Common myeloid progenitor, CD34-positive (primary cell): Measurements from ENCODE around the gene AUTS2.

Experiments used
- CTCF ChIA-PET: fragments of 350-600 bp; sonication (Branson Sonifier 250); formaldehyde crosslinking; loops from one replicate; lab custom pipeline; 2021; ENCODE audit warnings: antibody characterized with exemption; lab: Charles Lee
- POLR2A ChIA-PET: fragments of 350-600 bp; sonication (Branson Sonifier 250); formaldehyde crosslinking; loops from one replicate; lab custom pipeline; 2021; ENCODE audit warnings: antibody characterized with exemption; lab: Charles Lee
- DNase-seq, 3 donors: peaks; one replicate each; pipeline versions ENCODE4 v3.0.0 to v3.0.0-alpha.2; 2013
- H3K27ac ChIP-seq, 2 experiments: 1 replicate in 1 of 2; 2 replicates in 1 of 2; pipeline ENCODE4 v1.7.0; 2013; ENCODE audit warnings: inconsistent platforms in 2 of 2, low read length in 2 of 2, mild to moderate bottlenecking in 2 of 2, low read depth in 1 of 2, moderate library complexity in 1 of 2; ENCODE audit not compliant: severe bottlenecking in 2 of 2, insufficient read depth in 1 of 2, poor library complexity in 1 of 2
- H3K27me3 ChIP-seq, 5 experiments: replicated peaks in 2 of 5; 1 replicate in 3 of 5; 2 replicates in 2 of 5; pipeline versions ENCODE4 v1.6.1 to v1.7.0; 2013; ENCODE audit warnings: low read length in 4 of 5, mild to moderate bottlenecking in 2 of 5, moderate library complexity in 2 of 5, inconsistent platforms in 1 of 5; ENCODE audit not compliant: insufficient read depth in 5 of 5, control insufficient read depth in 4 of 5
- H3K36me3 ChIP-seq, 4 experiments: 1 replicate in 2 of 4; 2 replicates in 2 of 4; pipeline versions ENCODE4 v1.6.1 to v1.7.0; 2013; ENCODE audit warnings: low read length in 3 of 4, control low read depth in 1 of 4, mild to moderate bottlenecking in 1 of 4; ENCODE audit not compliant: control insufficient read depth in 4 of 4, insufficient read depth in 4 of 4
- H3K4me1 ChIP-seq, 4 experiments: 1 replicate in 3 of 4; 2 replicates in 1 of 4; pipeline versions ENCODE4 v1.6.1 to v1.7.1; 2013; ENCODE audit warnings: low read length in 3 of 4, mild to moderate bottlenecking in 3 of 4, control low read depth in 1 of 4, inconsistent platforms in 1 of 4, moderate library complexity in 1 of 4; ENCODE audit not compliant: control insufficient read depth in 4 of 4, insufficient read depth in 4 of 4; ENCODE audit errors: control extremely low read depth in 1 of 4
- H3K4me3 ChIP-seq, 7 experiments: 1 replicate in 4 of 7; 2 replicates in 3 of 7; pipeline versions ENCODE4 v1.5.1 to v1.7.0; 2013; ENCODE audit warnings: mild to moderate bottlenecking in 7 of 7, low read length in 6 of 7, moderate library complexity in 6 of 7, inconsistent platforms in 2 of 7, low read depth in 2 of 7, control low read depth in 1 of 7; ENCODE audit not compliant: insufficient read depth in 4 of 7, control insufficient read depth in 1 of 7; ENCODE audit errors: extremely low read depth in 1 of 7
- H3K9me3 ChIP-seq, 5 experiments: 1 replicate in 4 of 5; 2 replicates in 1 of 5; pipeline versions ENCODE4 v1.6.1 to v1.7.1; 2013; ENCODE audit warnings: low read length in 4 of 5, mild to moderate bottlenecking in 2 of 5, inconsistent platforms in 1 of 5, low read depth in 1 of 5, moderate library complexity in 1 of 5; ENCODE audit not compliant: control insufficient read depth in 4 of 5, insufficient read depth in 2 of 5; ENCODE audit errors: control extremely low read depth in 1 of 5
- WGBS: methylation state at CpG from one replicate; pipeline ENCODE4 v1.1.5; 2013; ENCODE audit not compliant: insufficient coverage; 5-methylcytosine and 5-hydroxymethylcytosine counted together

The AUTS2 gene

GRCh38 chr7:70529914-70530585 is 931.8 kb downstream of the AUTS2 start:
- 100% methylated on average over 7 of the region's 8 CpGs for WGBS
- no peak for DNase-seq
- ChIA-PET POLR2A (no interaction called here), CTCF (interaction anchor here (1.7 kb wide), 1 partner anchor 20 kb away, joined by 4 read pairs; no protein-coding TSS in a partner anchor)
- Histone ChIP-seq H3K4me1 (peaks cover 0 to 3% (median 0%) of the 10 kb centered on the region in 4 experiments), H3K27ac (no peak overlapping the region), H3K27me3 (no peaks in the 10 kb centered on the region), H3K9me3 (no peaks in the 10 kb centered on the region), H3K36me3 (peaks cover 0 to 6% (median 0%) of the 10 kb centered on the region in 4 experiments), H3K4me3 (no peak overlapping the region)

GRCh38 chr7:70533614-70534013 is 935.3 kb downstream of the AUTS2 start:
- 100% methylated on average over 2 of the region's 2 CpGs for WGBS
- Histone ChIP-seq H3K27me3 (no peaks in the 10 kb centered on the region), H3K27ac (no peak overlapping the region), H3K4me3 (no peak overlapping the region), H3K36me3 (peaks cover 0 to 6% (median 0%) of the 10 kb centered on the region in 4 experiments), H3K4me1 (no peaks in the 10 kb centered on the region), H3K9me3 (no peaks in the 10 kb centered on the region)
- POLR2A ChIA-PET: interaction anchor here (0.6 kb wide), 1 partner anchor 115 kb away, joined by 4 read pairs; no protein-coding TSS in a partner anchor
- no peak for DNase-seq
- CTCF ChIA-PET: no interaction called here

- no peak overlapping the region for H3K4me3 ChIP-seq
- POLR2A ChIA-PET: no interaction called here
- peaks cover 0 to 2% (median 0%) of the 10 kb centered on the region in 4 experiments for H3K4me1 ChIP-seq
- no peak overlapping the region for H3K27ac ChIP-seq
- CTCF ChIA-PET: no interaction called here
- H3K36me3 ChIP-seq: no peaks in the 10 kb centered on the region
- no peaks in the 10 kb centered on the region for H3K27me3 ChIP-seq
- no peak for DNase-seq
- no peaks in the 10 kb centered on the region for H3K9me3 ChIP-seq
Observed at GRCh38 chr7:70539205-70539604, 940.9 kb downstream of the AUTS2 start.

GRCh38 chr7:70539617-70540016 is 941.3 kb downstream of the AUTS2 start:
- Histone ChIP-seq H3K27ac (no peak overlapping the region), H3K4me3 (no peak overlapping the region), H3K4me1 (peaks cover 0 to 2% (median 0%) of the 10 kb centered on the region in 4 experiments), H3K27me3 (no peaks in the 10 kb centered on the region), H3K9me3 (no peaks in the 10 kb centered on the region), H3K36me3 (no peaks in the 10 kb centered on the region)
- ChIA-PET CTCF (no interaction called here), POLR2A (no interaction called here)
- 100% methylated on average over 8 of the region's 9 CpGs for WGBS
- no peak for DNase-seq

- peaks cover 0 to 2% (median 0%) of the 10 kb centered on the region in 4 experiments for H3K4me1 ChIP-seq
- no peaks in the 10 kb centered on the region for H3K9me3 ChIP-seq
- no peaks in the 10 kb centered on the region for H3K27me3 ChIP-seq
- DNase-seq: no peak
- ChIA-PET POLR2A (no interaction called here), CTCF (no interaction called here)
- 83% methylated on average over 1 of the region's 1 CpG for WGBS
- no peak overlapping the region for H3K4me3 ChIP-seq
- H3K36me3 ChIP-seq: peaks cover 0 to 3% (median 0%) of the 10 kb centered on the region in 4 experiments
- H3K27ac ChIP-seq: no peak overlapping the region
Observed at GRCh38 chr7:70540641-70541040, 942.4 kb downstream of the AUTS2 start.

GRCh38 chr7:70542750-70543376 is 944.6 kb downstream of the AUTS2 start:
- Histone ChIP-seq H3K9me3 (peaks cover 0 to 3% (median 0%) of the 10 kb centered on the region in 5 experiments), H3K27me3 (no peaks in the 10 kb centered on the region), H3K4me3 (no peak overlapping the region), H3K4me1 (peaks cover 0 to 2% (median 0%) of the 10 kb centered on the region in 4 experiments), H3K36me3 (peaks cover 0 to 3% (median 0%) of the 10 kb centered on the region in 4 experiments), H3K27ac (no peak overlapping the region)
- DNase-seq: no peak
- ChIA-PET CTCF (no interaction called here), POLR2A (no interaction called here)
- WGBS: 86% methylated on average over 1 of the region's 1 CpG

GRCh38 chr7:70544016-70544415 is 945.7 kb downstream of the AUTS2 start:
- Histone ChIP-seq H3K4me1 (peaks cover 0 to 2% (median 0%) of the 10 kb centered on the region in 4 experiments), H3K27ac (no peak overlapping the region), H3K36me3 (peaks cover 0 to 3% (median 0%) of the 10 kb centered on the region in 4 experiments), H3K27me3 (no peaks in the 10 kb centered on the region), H3K9me3 (peaks cover 0 to 4% (median 0%) of the 10 kb centered on the region in 5 experiments), H3K4me3 (no peak overlapping the region)
- WGBS: no CpG with 5 or more reads among the region's 2 CpGs
- ChIA-PET CTCF (no interaction called here), POLR2A (no interaction called here)
- DNase-seq: no peak
